K562 (cell line): ENCODE data around the gene ABLIM2. TPM values are rescaled to one million over a fixed set of nuclear protein-coding genes. Genes with fewer than 3 reads are reported as not detected.

Source experiments
- ARID3A ChIP-seq: IDR thresholded peaks from 2 replicates; pipeline ENCODE4 v1.6.1; 2012; ENCODE audit warnings: low read depth, low read length, improper control_type of control experiment, borderline replicate concordance
- DDX20 ChIP-seq: fragments of 450-650 bp; IDR thresholded peaks from 2 replicates; pipeline ENCODE4 v1.6.1; 2016; ENCODE audit warnings: missing genetic modification characterization, low read depth, mild to moderate bottlenecking, missing compliant biosample characterization, moderate library complexity
- DEAF1 ChIP-seq: fragments of 450-650 bp; formaldehyde crosslinking; IDR thresholded peaks from 2 replicates; pipeline ENCODE4 v1.4.0; 2020; ENCODE audit warnings: mild to moderate bottlenecking, moderate library complexity
- RAD21 ChIP-seq, 2 experiments: fragments of 250-450 bp in 1 of 2; fragments of 450-650 bp in 1 of 2; sonication (Bioruptor Pico) in 1 of 2; formaldehyde crosslinking in 1 of 2; IDR thresholded peaks in 1 of 2; conservative IDR thresholded peaks in 1 of 2; 2 replicates each; pipeline versions ENCODE4 v1.4.0 to v1.8.0; 2020 to 2022; ENCODE audit warnings: mild to moderate bottlenecking in 2 of 2, moderate library complexity in 1 of 2
- REST ChIP-seq, 2 experiments: fragments of 450-650 bp; formaldehyde crosslinking in 1 of 2; IDR thresholded peaks; 2 replicates each; pipeline versions ENCODE4 v1.4.0 to v1.6.1; 2014 to 2020; ENCODE audit warnings: mild to moderate bottlenecking in 2 of 2, borderline replicate concordance in 1 of 2, low read depth in 1 of 2
- VEZF1 ChIP-seq: fragments of 200-800 bp; sonication (Bioruptor generic); IDR thresholded peaks from 2 replicates; pipeline ENCODE4 v1.6.1; 2017; ENCODE audit warnings: missing genetic modification characterization, missing compliant biosample characterization
- ZNF121 ChIP-seq: sonication (generic); formaldehyde crosslinking; conservative IDR thresholded peaks from 2 replicates; pipeline ENCODE4 v1.8.0; 2022; ENCODE audit warnings: missing genetic modification reagents
- polyA plus RNA-seq, 8 experiments: library from polyadenylated mRNA; depleted of rRNA in 4 of 8; stranded (reverse) in 5 of 8; unstranded in 3 of 8; fragments of >200 nt; fragmentation: Nextera tagmentation in 2 of 8; fragmentation: Illumina TruSeq in 1 of 8; extraction: Ambion mirVana in 2 of 8; extraction: Trizol in 1 of 8; gene quantifications; 2 replicates each; pipeline versions ENCODE4 v1.2.1 to v1.2.3, GENCODE V29; 2011 to 2014; ENCODE audit warnings: inconsistent platforms in 1 of 8, missing spikeins in 1 of 8
- total RNA-seq, 7 experiments: library from RNA; depleted of rRNA in 6 of 7; stranded (reverse); fragments of >200 nt in 6 of 7; fragmentation: Illumina TruSeq in 2 of 7; extraction: Trizol in 2 of 7; gene quantifications; 2 replicates each; pipeline versions ENCODE4 v1.2.1 to v1.2.3, GENCODE V29; 2011 to 2021; ENCODE audit warnings: low replicate concordance in 1 of 7

Gene ABLIM2
- total and polyA plus RNA-seq, 9 of the 15 experiments (the other 6 are each of a cell fraction or from before 2014, with no cell fraction given), result not detected

- TF ChIP-seq ARID3A (no peak), REST (IDR thresholded peaks at IDR 0.05; ENCODE audit: borderline replicate concordance) (peak; percentile 56), REST (CRISPR knock-in tag; IDR thresholded peaks at IDR 0.05; ENCODE audit: low read depth) (no peak), VEZF1 (CRISPR knock-in tag) (no peak), RAD21 (CRISPR knock-in tag; conservative IDR thresholded peaks at IDR 0.05 in 1 of 2, IDR thresholded peaks at IDR 0.05 in 1 of 2) (peak; percentile 62 to 82), DEAF1 (CRISPR knock-in tag) (peak; percentile 52; the same call in 1 of the 2 replicates), DDX20 (tag) (no peak), ZNF121 (CRISPR knock-in tag) (peak; percentile 87)
Measured at GRCh38 chr4:7987148-7987989, 171.2 kb downstream of the ABLIM2 start (continued).
